ENCODE measurements around the gene WDR75. TPM values are rescaled to one million over a fixed set of nuclear protein-coding genes. Genes with fewer than 3 reads are reported as not detected.

Gene WDR75
- total RNA-seq, 1 donor from 2014 or later = 45.6 TPM

GRCh38 chr2:189500456-189501160 is 59.3 kb downstream of the WDR75 start:
- no peak for DNase-seq

GRCh38 chr2:189501487-189501886 is 60.2 kb downstream of the WDR75 start:
- DNase-seq = no peak

- DNase-seq = no peak
Observed at GRCh38 chr2:189502714-189503113, 61.4 kb downstream of the WDR75 start.

- no peak for DNase-seq
Observed at GRCh38 chr2:189504238-189504637, 63.0 kb downstream of the WDR75 start.

GRCh38 chr2:189505492-189505891 is 64.2 kb downstream of the WDR75 start:
- DNase-seq = no peak

- peak; percentile 24 for DNase-seq
Observed at GRCh38 chr2:189506514-189506976, 65.3 kb downstream of the WDR75 start.

GRCh38 chr2:189511210-189511959 is 70.1 kb downstream of the WDR75 start:
- DNase-seq = no peak

GRCh38 chr2:189511960-189512319 is 70.7 kb downstream of the WDR75 start:
- no peak for DNase-seq

GRCh38 chr2:189512879-189513278 is 71.6 kb downstream of the WDR75 start:
- no peak for DNase-seq

GRCh38 chr2:189514104-189514503 is 72.8 kb downstream of the WDR75 start:
- no peak for DNase-seq

- no peak for DNase-seq
Observed at GRCh38 chr2:189515264-189515663, 74.0 kb downstream of the WDR75 start.

GRCh38 chr2:189516546-189516945 is 75.3 kb downstream of the WDR75 start:
- DNase-seq = no peak

GRCh38 chr2:189517847-189518535 is 76.7 kb downstream of the WDR75 start:
- no peak for DNase-seq

- no peak for DNase-seq
Observed at GRCh38 chr2:189519631-189520387, 78.5 kb downstream of the WDR75 start.

GRCh38 chr2:189521699-189522434 is 80.6 kb downstream of the WDR75 start:
- DNase-seq = no peak

GRCh38 chr2:189522435-189523151 is 81.3 kb downstream of the WDR75 start:
- DNase-seq = no peak

GRCh38 chr2:189524746-189525145 is 83.5 kb downstream of the WDR75 start:
- DNase-seq = no peak
